Common myeloid progenitor, CD34-positive (primary cell): ENCODE data around the gene GPR39.

Experiments used
- CTCF ChIA-PET: fragments of 350-600 bp; sonication (Branson Sonifier 250); formaldehyde crosslinking; loops from one replicate; lab custom pipeline; 2021; ENCODE audit warnings: antibody characterized with exemption; lab: Charles Lee
- POLR2A ChIA-PET: fragments of 350-600 bp; sonication (Branson Sonifier 250); formaldehyde crosslinking; loops from one replicate; lab custom pipeline; 2021; ENCODE audit warnings: antibody characterized with exemption; lab: Charles Lee
- DNase-seq, 3 donors: peaks; one replicate each; pipeline versions ENCODE4 v3.0.0 to v3.0.0-alpha.2; 2013
- H3K27ac ChIP-seq, 2 experiments: 1 replicate in 1 of 2; 2 replicates in 1 of 2; pipeline ENCODE4 v1.7.0; 2013; ENCODE audit warnings: inconsistent platforms in 2 of 2, low read length in 2 of 2, mild to moderate bottlenecking in 2 of 2, low read depth in 1 of 2, moderate library complexity in 1 of 2; ENCODE audit not compliant: severe bottlenecking in 2 of 2, insufficient read depth in 1 of 2, poor library complexity in 1 of 2
- H3K27me3 ChIP-seq, 5 experiments: replicated peaks in 2 of 5; 1 replicate in 3 of 5; 2 replicates in 2 of 5; pipeline versions ENCODE4 v1.6.1 to v1.7.0; 2013; ENCODE audit warnings: low read length in 4 of 5, mild to moderate bottlenecking in 2 of 5, moderate library complexity in 2 of 5, inconsistent platforms in 1 of 5; ENCODE audit not compliant: insufficient read depth in 5 of 5, control insufficient read depth in 4 of 5
- H3K36me3 ChIP-seq, 4 experiments: 1 replicate in 2 of 4; 2 replicates in 2 of 4; pipeline versions ENCODE4 v1.6.1 to v1.7.0; 2013; ENCODE audit warnings: low read length in 3 of 4, control low read depth in 1 of 4, mild to moderate bottlenecking in 1 of 4; ENCODE audit not compliant: control insufficient read depth in 4 of 4, insufficient read depth in 4 of 4
- H3K4me1 ChIP-seq, 4 experiments: 1 replicate in 3 of 4; 2 replicates in 1 of 4; pipeline versions ENCODE4 v1.6.1 to v1.7.1; 2013; ENCODE audit warnings: low read length in 3 of 4, mild to moderate bottlenecking in 3 of 4, control low read depth in 1 of 4, inconsistent platforms in 1 of 4, moderate library complexity in 1 of 4; ENCODE audit not compliant: control insufficient read depth in 4 of 4, insufficient read depth in 4 of 4; ENCODE audit errors: control extremely low read depth in 1 of 4
- H3K4me3 ChIP-seq, 7 experiments: 1 replicate in 4 of 7; 2 replicates in 3 of 7; pipeline versions ENCODE4 v1.5.1 to v1.7.0; 2013; ENCODE audit warnings: mild to moderate bottlenecking in 7 of 7, low read length in 6 of 7, moderate library complexity in 6 of 7, inconsistent platforms in 2 of 7, low read depth in 2 of 7, control low read depth in 1 of 7; ENCODE audit not compliant: insufficient read depth in 4 of 7, control insufficient read depth in 1 of 7; ENCODE audit errors: extremely low read depth in 1 of 7
- H3K9me3 ChIP-seq, 5 experiments: 1 replicate in 4 of 5; 2 replicates in 1 of 5; pipeline versions ENCODE4 v1.6.1 to v1.7.1; 2013; ENCODE audit warnings: low read length in 4 of 5, mild to moderate bottlenecking in 2 of 5, inconsistent platforms in 1 of 5, low read depth in 1 of 5, moderate library complexity in 1 of 5; ENCODE audit not compliant: control insufficient read depth in 4 of 5, insufficient read depth in 2 of 5; ENCODE audit errors: control extremely low read depth in 1 of 5
- WGBS: methylation state at CpG from one replicate; pipeline ENCODE4 v1.1.5; 2013; ENCODE audit not compliant: insufficient coverage; 5-methylcytosine and 5-hydroxymethylcytosine counted together

GPR39 gene

DNA sequence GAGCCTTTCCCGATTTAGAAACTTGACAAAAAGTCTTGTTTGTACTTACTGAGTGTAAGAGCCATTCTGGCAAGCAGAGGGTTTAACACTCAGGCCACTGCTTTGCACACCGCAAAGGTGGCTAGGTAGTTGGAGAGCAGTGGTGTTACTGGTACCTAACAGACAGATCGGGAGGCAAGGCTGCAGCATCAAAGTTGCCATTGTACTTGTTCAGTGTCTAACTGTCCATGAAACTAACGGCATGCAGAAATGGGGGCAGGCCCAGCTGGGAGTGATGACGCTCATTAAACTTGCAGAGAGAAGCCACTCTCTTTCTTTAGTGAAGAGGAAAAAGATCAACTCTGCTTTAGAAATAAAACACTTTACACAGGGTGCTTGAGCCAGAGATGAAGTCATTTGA, 10.1 kb downstream of the GPR39 start:
- Histone ChIP-seq H3K27me3 (peaks cover 0 to 3% (median 0%) of the 10 kb centered on the region in 5 experiments), H3K4me3 (no peak overlapping the region), H3K9me3 (no peaks in the 10 kb centered on the region), H3K36me3 (no peaks in the 10 kb centered on the region), H3K4me1 (no peaks in the 10 kb centered on the region), H3K27ac (no peak overlapping the region)
- POLR2A ChIA-PET, result no interaction called here
- WGBS, result 91% methylated on average over 4 of the region's 5 CpGs
- DNase-seq, result no peak
- CTCF ChIA-PET, result no interaction called here

- no peak for DNase-seq
- 91% methylated on average over 2 of the region's 2 CpGs for WGBS
- CTCF ChIA-PET, result no interaction called here
- no peaks in the 10 kb centered on the region for H3K4me1 ChIP-seq
- no peak overlapping the region for H3K4me3 ChIP-seq
- H3K27ac ChIP-seq, result no peak overlapping the region
- H3K36me3 ChIP-seq, result no peaks in the 10 kb centered on the region
- POLR2A ChIA-PET, result no interaction called here
- H3K27me3 ChIP-seq, result peaks cover 0 to 1% (median 0%) of the 10 kb centered on the region in 5 experiments
- peaks cover 0 to 8% (median 0%) of the 10 kb centered on the region in 5 experiments for H3K9me3 ChIP-seq
Observed at GRCh38 chr2:132429351-132429750, 12.7 kb downstream of the GPR39 start.

DNA sequence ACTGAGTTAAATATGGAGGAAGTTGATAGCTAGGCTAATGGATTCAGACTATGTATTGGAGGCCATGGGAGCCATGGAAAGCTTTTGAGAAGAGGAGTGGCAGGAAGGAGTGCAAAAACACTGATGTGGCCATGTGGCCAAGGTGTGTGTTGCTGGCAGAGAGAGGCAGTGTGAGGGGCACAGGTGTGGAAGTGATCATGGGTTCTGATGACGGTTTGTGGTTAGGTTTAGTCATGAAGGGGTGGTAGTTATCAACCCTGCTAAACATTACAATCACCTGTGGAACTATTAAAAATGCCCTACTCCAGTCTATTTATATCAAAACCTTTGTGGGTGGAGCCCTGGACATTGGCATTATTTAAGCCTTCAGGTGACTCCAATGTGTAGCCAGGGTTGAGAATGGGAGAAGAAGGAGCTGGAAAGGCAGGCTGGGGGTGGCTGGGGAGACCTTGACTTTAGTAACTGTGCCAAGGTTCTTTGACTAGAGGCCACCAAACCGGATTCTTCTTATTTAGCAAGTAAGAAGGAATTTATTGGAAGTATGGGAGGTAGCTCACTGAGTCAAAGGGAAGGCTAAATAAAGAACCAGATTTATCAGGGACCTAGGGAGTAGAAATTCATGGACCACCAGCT, 13.5 kb downstream of the GPR39 start:
- no peak for DNase-seq
- ChIA-PET CTCF (interaction anchor here (1.0 kb wide), 1 partner anchor 11 kb away, joined by 3 read pairs; no protein-coding TSS in a partner anchor), POLR2A (no interaction called here)
- H3K9me3 ChIP-seq, result peaks cover 0 to 8% (median 0%) of the 10 kb centered on the region in 5 experiments
- no peaks in the 10 kb centered on the region for H3K4me1 ChIP-seq
- H3K27me3 ChIP-seq, result no peaks in the 10 kb centered on the region
- no peaks in the 10 kb centered on the region for H3K36me3 ChIP-seq
- WGBS, result 91% methylated on average over 1 of the region's 2 CpGs
- no peak overlapping the region for H3K4me3 ChIP-seq
- H3K27ac ChIP-seq, result no peak overlapping the region

DNA sequence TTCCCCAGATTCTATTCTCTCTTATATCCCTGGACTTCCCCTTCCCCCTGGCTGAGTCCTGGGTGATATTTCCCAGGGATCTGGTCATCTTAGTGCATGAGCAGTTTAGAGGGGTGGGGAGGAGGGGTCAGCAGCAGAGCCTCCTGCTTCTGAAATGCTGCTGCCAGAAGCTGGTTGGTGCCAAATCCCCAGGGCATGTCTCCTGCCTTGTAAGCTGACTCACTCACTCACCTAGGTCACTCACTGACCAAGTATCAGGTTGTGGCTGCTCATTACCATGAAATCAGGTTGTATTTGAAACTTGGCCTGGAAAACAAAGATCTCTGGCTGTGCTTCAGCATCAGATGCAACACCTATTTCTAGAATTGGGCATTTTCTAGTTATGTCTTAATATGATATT, 14.3 kb downstream of the GPR39 start:
- Histone ChIP-seq H3K27me3 (no peaks in the 10 kb centered on the region), H3K27ac (no peak overlapping the region), H3K9me3 (peaks cover 0 to 8% (median 0%) of the 10 kb centered on the region in 5 experiments), H3K36me3 (no peaks in the 10 kb centered on the region), H3K4me1 (no peaks in the 10 kb centered on the region), H3K4me3 (no peak overlapping the region)
- ChIA-PET POLR2A (no interaction called here), CTCF (interaction anchor here (1.0 kb wide), 1 partner anchor 12 kb away, joined by 3 read pairs; no protein-coding TSS in a partner anchor)
- DNase-seq, result no peak

DNA sequence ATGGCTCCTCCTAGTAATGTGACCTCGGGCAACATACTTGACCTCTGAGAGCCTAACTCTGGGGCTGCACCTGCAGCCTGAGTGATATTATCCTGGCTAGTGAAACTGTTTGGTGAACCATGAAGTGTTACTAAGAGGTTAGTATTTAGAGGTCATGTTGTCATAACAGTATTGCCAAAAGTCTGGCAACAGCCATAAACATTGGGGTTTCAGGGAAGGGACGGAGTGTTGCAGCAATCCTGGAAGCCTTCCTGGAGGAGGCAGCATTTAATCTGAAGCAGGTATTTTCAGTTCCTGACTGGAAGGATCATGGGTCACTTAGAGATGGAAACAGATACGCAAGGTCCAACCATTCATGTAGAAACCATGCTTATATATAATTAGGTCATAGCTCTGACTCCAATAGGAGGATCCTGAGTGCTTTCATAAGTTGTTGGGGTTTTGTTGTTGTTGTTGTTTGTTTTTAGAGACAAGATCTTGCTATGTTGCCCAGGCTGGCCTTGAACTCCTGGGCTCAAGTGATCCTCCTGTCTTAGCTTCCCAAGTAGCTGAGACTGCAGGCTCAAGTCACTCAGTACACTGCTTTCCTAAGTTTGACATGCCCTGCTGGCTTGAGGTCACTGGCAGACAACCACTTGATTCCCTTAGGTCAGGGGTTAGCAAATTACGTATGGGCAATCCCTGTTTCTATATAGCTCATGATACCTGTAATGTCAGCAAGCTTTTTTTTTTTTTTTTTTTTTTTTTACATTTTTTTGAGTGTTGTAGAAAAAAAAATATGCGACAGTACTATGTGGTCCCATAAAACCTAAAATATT, 21.5 kb downstream of the GPR39 start:
- no peaks in the 10 kb centered on the region for H3K4me1 ChIP-seq
- H3K36me3 ChIP-seq, result no peaks in the 10 kb centered on the region
- H3K27me3 ChIP-seq, result peaks cover 0 to 5% (median 0%) of the 10 kb centered on the region in 5 experiments
- H3K9me3 ChIP-seq, result no peaks in the 10 kb centered on the region
- ChIA-PET POLR2A (no interaction called here), CTCF (no interaction called here)
- DNase-seq, result no peak
- 94% methylated on average over 2 of the region's 5 CpGs for WGBS
- H3K27ac ChIP-seq, result no peak overlapping the region
- no peak overlapping the region for H3K4me3 ChIP-seq

- DNase-seq, result peak in 2 of 3 donors; percentile 9 to 60
Observed at GRCh38 chr2:132438691-132439090, 22.1 kb downstream of the GPR39 start.

More at GRCh38 chr2:132438691-132439090, 22.1 kb downstream of the GPR39 start:
- no peaks in the 10 kb centered on the region for H3K36me3 ChIP-seq
- POLR2A ChIA-PET, result interaction anchor here (0.7 kb wide), 1 partner anchor 195 kb away, joined by 4 read pairs; no protein-coding TSS in a partner anchor
- 80% methylated on average over 1 of the region's 4 CpGs for WGBS
- peaks cover 0 to 5% (median 0%) of the 10 kb centered on the region in 5 experiments for H3K27me3 ChIP-seq
- no peaks in the 10 kb centered on the region for H3K9me3 ChIP-seq
- no peak overlapping the region for H3K4me3 ChIP-seq
- CTCF ChIA-PET, result interaction anchor here (1.1 kb wide), 1 partner anchor 11 kb away, joined by 3 read pairs; no protein-coding TSS in a partner anchor
- H3K4me1 ChIP-seq, result no peaks in the 10 kb centered on the region
- no peak overlapping the region for H3K27ac ChIP-seq
